HUES48 (cell line): ENCODE results near the gene PRAMEF20.
"Not testable (repeated sequence)": the region's sequence is repeated elsewhere in the genome, so short reads cannot be mapped to it uniquely, and the experiment has no call there.

Experiments
- H3K27ac ChIP-seq: one replicate; pipeline ENCODE4 v1.7.0; 2013; ENCODE audit warnings: low read depth, low read length, inconsistent platforms
- H3K27me3 ChIP-seq: 2 replicates; pipeline ENCODE4 v1.6.1; 2013; ENCODE audit warnings: mild to moderate bottlenecking, low read length; ENCODE audit not compliant: control insufficient read depth, insufficient read depth
- H3K36me3 ChIP-seq: 2 replicates; pipeline ENCODE4 v1.6.1; 2013; ENCODE audit warnings: low read length; ENCODE audit not compliant: control insufficient read depth, insufficient read depth
- H3K4me1 ChIP-seq: 2 replicates; pipeline ENCODE4 v1.6.1; 2013; ENCODE audit warnings: mild to moderate bottlenecking, low read length; ENCODE audit not compliant: control insufficient read depth, insufficient read depth
- H3K4me3 ChIP-seq: 2 replicates; pipeline ENCODE4 v1.5.1; 2013; ENCODE audit warnings: mild to moderate bottlenecking, low read depth, low read length
- H3K9ac ChIP-seq: 2 replicates; pipeline ENCODE4 v1.6.1; 2013; ENCODE audit warnings: mild to moderate bottlenecking, low read depth, low read length, moderate library complexity
- H3K9me3 ChIP-seq: 2 replicates; pipeline ENCODE4 v1.6.1; 2013; ENCODE audit warnings: low read length; ENCODE audit not compliant: control insufficient read depth, insufficient read depth

The PRAMEF20 gene

DNA sequence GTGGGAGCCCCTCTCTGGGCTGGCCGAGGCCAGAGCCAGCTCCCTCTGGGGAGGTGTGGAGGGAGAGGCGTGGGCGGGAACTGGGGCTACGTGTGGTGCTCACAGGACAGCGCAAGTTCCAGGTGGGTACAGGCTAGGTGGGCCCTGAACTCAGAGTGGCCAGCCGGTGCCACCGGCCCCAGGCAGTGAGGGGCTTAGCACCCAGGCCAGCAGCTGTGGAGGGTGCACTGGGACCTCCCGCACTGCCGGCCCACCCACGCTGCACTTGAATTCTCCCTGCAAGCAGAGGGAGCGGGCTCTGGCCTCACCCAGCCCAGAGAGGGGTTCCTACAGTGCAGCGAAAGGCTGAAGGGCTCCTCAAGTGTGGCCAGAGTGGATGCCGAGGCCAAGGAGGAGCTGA lies 20.2 kb downstream of the PRAMEF20 start:
- H3K36me3 ChIP-seq = no peaks in the 10 kb centered on the region

DNA sequence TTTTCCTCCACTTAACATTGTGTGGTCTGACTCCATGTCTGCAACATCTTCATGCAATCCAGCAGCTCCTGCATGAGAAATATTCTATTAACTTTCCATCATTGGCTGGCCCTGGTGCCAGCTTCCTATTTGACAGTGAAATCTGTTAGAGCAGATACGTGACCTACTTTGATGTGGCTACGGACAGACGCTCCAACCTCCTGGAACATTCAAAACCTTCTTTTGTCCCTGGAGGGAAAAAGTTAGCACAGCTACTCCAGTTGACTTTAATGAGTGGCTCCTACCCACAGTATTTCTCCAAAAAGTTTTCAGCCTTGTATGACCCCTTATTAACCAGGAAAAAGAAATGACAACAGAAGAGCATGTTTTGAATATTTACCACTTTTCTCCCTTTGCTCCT lies 22.0 kb downstream of the PRAMEF20 start:
- Histone ChIP-seq H3K4me1 (no peaks in the 10 kb centered on the region), H3K36me3 (no peaks in the 10 kb centered on the region), H3K27ac (no peak overlapping the region), H3K4me3 (no peak overlapping the region), H3K27me3 (no peaks in the 10 kb centered on the region), H3K9ac (no peak overlapping the region), H3K9me3 (peaks cover 71% of the 10 kb centered on the region)

More for the DNA sequence above, 20.2 kb downstream of the PRAMEF20 start:
- Histone ChIP-seq H3K27ac (no peak overlapping the region), H3K4me3 (no peak overlapping the region), H3K9ac (no peak overlapping the region), H3K4me1 (no peaks in the 10 kb centered on the region), H3K27me3 (no peaks in the 10 kb centered on the region), H3K9me3 (peaks cover 64% of the 10 kb centered on the region)

DNA sequence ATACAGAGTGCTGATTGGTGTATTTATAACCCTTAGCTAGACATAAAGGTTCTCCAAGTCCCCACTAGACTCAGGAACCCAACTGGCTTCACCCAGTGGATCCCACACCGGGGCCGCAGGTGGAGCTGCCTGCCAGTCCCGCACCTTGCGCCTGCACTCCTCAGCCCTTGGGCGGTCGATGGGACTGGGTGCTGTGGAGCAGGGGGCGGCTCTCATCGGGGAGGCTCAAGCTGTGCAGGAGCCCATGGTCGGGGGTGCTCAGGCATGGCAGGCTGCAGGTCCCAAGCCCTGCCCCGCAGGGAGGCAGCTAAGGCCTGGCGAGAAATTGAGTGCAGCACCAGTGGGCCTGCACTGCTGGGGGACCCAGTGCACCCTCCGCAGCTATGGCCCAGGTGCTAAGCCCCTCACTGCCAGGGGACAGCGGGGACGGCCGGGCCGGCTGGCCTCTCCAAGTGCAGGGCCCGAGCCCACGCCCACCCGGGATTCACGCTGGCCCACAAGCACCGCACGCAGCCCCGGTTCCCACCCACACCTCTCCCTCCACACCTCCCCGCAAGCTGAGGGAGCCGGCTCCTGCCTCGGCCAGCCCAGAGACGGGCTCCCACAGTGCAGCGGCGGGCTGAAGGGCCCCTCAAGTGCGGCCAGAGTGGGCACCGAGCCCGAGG lies 23.6 kb downstream of the PRAMEF20 start:
- not testable (repeated sequence) for H3K9ac ChIP-seq, H3K27ac ChIP-seq, H3K36me3 ChIP-seq, H3K4me1 ChIP-seq, H3K27me3 ChIP-seq, H3K4me3 ChIP-seq
- H3K9me3 ChIP-seq = peaks cover 76% of the 10 kb centered on the region

DNA sequence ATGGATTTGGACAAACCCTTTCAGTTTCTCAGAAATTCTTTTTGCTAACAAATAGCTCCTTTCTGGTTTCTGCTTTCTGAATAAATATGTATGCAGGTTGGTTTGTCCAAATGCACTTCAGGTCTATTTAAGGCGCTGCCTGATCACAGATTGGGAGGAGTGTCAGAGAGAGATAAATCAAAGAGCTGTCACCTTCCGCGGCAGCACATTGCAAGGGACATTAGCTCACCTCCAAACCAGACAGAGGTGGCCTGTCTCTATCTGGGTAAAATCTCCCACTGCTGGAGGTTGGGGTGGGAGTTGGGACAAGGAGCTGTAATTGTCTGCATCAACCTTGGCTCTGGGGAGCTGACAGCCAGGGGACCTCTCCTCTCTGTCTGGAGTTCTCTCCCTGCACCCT lies 25.2 kb downstream of the PRAMEF20 start:
- H3K4me3 ChIP-seq = no peak overlapping the region
- no peak overlapping the region for H3K27ac ChIP-seq
- no peak overlapping the region for H3K9ac ChIP-seq
- H3K27me3 ChIP-seq = no peaks in the 10 kb centered on the region
- H3K36me3 ChIP-seq = no peaks in the 10 kb centered on the region
- H3K9me3 ChIP-seq = peaks cover 67% of the 10 kb centered on the region
- H3K4me1 ChIP-seq = no peaks in the 10 kb centered on the region

DNA sequence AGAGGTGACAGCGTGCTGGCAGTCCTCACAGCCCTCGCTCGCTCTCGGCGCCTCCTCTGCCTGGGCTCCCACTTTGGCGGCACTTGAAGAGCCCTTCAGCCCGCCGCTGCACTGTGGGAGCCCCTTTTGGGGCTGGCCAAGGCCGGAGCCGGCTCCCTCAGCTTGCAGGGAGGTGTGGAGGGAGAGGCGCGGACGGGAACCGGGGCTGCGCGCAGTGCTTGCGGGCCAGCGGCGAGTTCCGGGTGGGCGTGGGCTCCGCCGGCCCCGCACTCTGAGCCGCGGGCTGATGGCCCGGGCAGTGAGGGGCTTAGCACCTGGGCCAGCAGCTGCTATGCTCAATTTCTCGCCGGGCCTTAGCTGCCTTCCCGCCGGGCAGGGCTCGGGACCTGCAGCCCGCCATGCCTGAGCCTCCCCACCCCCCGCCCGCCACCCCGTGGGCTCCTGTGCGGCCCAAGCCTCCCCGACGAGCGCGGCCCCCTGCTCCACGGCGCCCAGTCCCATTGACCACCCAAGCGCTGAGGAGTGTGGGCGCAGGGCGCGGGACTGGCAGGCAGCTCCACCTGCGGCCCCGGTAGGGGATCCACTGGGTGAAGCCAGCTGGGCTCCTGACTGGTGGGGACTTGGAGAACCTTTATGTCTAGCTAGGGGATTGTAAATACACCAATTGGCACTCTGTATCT lies 29.0 kb downstream of the PRAMEF20 start:
- not testable (repeated sequence) for H3K4me3 ChIP-seq, H3K9ac ChIP-seq, H3K4me1 ChIP-seq, H3K27me3 ChIP-seq, H3K27ac ChIP-seq, H3K36me3 ChIP-seq
- H3K9me3 ChIP-seq = peaks cover 69% of the 10 kb centered on the region

DNA sequence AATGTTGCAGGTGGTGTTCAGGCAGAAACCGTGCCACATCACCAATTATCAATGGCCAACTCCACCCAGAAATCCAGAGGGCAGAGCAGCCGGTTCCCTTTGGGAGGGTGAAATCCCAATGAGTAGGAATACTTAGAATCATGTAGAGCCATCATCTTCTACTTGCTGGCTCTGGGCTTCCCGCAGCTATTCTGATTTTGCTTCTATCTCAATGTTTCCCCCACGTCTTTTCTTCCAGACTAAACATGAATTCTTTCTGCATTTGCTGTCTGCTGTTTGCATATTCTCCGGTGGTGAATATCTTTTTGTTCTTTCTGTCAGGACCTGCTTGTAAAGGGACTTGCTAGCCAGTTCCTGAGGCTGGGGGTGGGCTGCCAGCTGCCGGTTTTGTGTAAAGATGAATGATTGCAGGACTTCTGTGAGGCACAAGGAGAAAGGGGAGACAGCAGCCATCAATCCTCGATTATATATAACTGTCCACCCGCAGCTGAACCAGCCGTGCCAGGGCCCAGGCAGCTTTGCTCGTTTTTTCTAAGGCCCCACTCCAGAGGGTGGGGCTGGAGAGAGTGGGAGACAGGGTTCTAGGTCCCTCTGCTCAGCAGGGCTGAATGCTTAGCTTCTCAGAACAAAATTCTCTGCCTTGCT lies 33.2 kb downstream of the PRAMEF20 start:
- H3K4me3 ChIP-seq = no peak overlapping the region
- no peaks in the 10 kb centered on the region for H3K27me3 ChIP-seq
- H3K9me3 ChIP-seq = peaks cover 44% of the 10 kb centered on the region
- no peak overlapping the region for H3K27ac ChIP-seq
- no peaks in the 10 kb centered on the region for H3K4me1 ChIP-seq
- no peak overlapping the region for H3K9ac ChIP-seq
- no peaks in the 10 kb centered on the region for H3K36me3 ChIP-seq

DNA sequence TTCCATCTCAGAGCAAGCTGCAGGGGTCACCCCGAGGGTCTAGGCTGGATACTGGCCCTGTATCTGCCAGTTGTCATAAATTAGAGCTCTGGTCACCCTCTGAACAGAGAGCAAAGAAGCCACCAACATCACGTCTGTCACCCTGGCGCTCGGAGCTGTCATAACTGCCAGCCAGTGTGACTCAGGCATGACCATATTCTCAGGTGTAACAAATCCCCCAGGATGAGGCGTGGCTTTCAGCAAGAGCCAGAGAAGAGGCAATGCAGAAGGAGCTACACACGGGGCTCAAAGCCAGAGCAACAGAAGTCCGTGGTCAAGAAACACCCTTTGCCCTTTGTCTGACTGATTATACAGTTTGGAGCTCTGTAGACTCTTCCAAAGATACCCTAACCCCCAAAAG lies 40.0 kb downstream of the PRAMEF20 start:
- no peaks in the 10 kb centered on the region for H3K4me1 ChIP-seq
- H3K27me3 ChIP-seq = no peaks in the 10 kb centered on the region
- no peak overlapping the region for H3K9ac ChIP-seq
- H3K9me3 ChIP-seq = peaks cover 53% of the 10 kb centered on the region
- H3K4me3 ChIP-seq = no peak overlapping the region
- H3K36me3 ChIP-seq = no peaks in the 10 kb centered on the region
- H3K27ac ChIP-seq = no peak overlapping the region

DNA sequence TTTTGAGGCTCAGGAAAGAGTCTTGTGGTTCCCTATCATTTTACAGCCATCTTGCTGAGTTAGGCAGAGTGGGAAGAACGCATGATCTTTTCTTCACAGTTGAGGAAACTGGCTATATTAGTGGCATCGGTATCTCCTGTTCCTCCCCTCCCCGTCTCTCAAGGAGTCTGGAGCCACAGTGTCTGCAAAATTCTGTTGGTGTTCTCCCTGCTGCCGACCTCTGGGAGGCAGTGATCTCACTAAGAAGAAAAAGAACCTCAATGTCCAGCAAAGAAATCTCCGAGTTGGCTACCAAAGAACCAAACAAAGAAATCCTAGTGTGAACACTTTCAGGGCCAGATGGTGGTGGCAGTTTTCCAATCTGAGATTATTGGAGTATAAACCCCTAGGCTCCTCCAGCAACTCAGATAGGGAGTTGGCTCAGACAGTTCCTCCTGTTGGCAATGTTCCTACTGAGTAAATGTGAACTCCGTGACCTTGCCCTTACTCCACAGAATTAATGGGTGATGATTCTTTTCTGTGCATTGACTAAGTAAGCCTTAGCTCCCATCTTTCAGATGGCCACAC lies 41.2 kb downstream of the PRAMEF20 start:
- Histone ChIP-seq H3K27ac (no peak overlapping the region), H3K4me3 (no peak overlapping the region), H3K27me3 (no peaks in the 10 kb centered on the region), H3K9ac (no peak overlapping the region), H3K36me3 (no peaks in the 10 kb centered on the region), H3K9me3 (peaks cover 58% of the 10 kb centered on the region), H3K4me1 (no peaks in the 10 kb centered on the region)

DNA sequence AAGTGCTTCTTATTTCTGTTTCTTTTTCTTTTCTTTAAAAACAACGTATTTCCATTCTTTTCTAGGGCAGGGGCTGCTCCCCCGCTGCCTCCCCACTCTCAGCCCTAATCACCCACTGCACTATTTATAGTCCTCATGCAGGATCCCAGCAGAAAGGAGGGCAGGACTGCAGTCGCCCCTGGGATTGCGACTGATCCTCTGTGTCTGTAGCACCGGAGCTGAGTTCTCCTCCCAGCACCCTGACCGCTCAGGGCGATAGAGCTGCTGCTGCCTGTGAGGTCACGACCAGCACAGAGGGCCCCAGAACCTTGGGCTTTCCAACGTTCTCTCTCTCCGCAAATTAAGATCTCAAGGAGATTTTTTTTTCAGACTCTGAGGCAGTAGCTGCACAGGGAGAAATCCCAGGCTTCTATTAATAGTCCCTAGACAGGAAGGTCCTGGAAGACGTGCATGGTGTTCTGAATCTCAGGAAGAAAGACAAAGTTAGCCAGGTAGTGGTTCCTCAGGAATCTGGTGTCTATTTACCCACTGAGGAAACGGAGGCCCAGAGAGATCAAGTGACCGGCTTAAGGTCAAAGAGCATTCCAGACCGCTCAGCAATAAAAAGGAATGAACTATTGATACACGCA lies 46.8 kb downstream of the PRAMEF20 start:
- no peaks in the 10 kb centered on the region for H3K36me3 ChIP-seq
- no peaks in the 10 kb centered on the region for H3K4me1 ChIP-seq
- no peaks in the 10 kb centered on the region for H3K27me3 ChIP-seq
- no peak overlapping the region for H3K9ac ChIP-seq
- H3K9me3 ChIP-seq = peaks cover 56% of the 10 kb centered on the region
- no peak overlapping the region for H3K27ac ChIP-seq
- H3K4me3 ChIP-seq = no peak overlapping the region

DNA sequence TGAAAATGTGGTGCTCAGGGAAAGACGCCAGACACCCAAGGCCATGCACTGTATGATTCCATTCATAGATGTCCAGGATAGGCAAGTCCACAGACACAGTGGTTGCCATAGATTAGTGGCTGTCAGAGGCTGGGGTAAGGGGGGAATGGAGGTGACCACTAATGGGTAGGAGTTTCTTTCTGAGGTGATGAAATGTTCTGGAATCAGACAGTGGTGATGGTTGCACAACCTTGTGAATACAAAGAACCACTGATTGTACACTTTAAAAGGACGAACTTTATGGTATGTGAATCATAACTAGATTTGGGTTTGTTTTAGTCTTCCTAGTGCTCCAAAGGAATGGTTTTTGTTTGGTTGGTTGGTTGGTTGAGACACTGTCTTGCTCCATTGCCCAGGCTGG lies 51.7 kb downstream of the PRAMEF20 start:
- Histone ChIP-seq H3K4me3 (no peak overlapping the region), H3K4me1 (no peaks in the 10 kb centered on the region), H3K9me3 (peaks cover 59% of the 10 kb centered on the region), H3K27me3 (no peaks in the 10 kb centered on the region), H3K9ac (no peak overlapping the region), H3K27ac (no peak overlapping the region), H3K36me3 (no peaks in the 10 kb centered on the region)

DNA sequence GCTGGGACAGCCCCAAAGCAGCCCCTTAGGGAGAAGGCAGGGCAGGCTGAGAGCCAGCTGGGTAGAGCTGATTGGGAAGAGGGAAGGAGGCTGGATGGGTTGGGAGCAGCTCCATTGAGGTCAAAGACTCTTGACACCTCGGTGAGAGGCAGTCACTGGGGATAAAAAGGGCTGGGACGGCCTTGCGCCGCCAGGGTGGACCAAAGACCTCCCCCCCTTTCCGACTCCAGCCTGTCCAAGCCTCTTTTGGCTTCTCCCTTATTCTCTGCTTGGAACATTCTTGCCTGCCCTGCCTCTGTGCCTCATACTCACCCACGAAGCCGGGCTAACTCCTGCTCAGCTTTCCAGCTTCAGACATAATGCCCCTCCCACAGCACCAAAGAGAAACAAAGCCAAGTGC lies 52.4 kb downstream of the PRAMEF20 start:
- Histone ChIP-seq H3K9me3 (peaks cover 60% of the 10 kb centered on the region), H3K36me3 (no peaks in the 10 kb centered on the region), H3K9ac (no peak overlapping the region), H3K4me3 (no peak overlapping the region), H3K4me1 (no peaks in the 10 kb centered on the region), H3K27ac (no peak overlapping the region), H3K27me3 (no peaks in the 10 kb centered on the region)
